GM12864 (cell line): ENCODE data around the gene WDR90.

Experiments
- DNase-seq: peaks from one replicate; pipeline ENCODE4 v3.0.0-alpha.2; 2011; ENCODE audit warnings: low read depth
- H3K4me3 ChIP-seq: 2 replicates; pipeline ENCODE4 v1.5.1; 2011; ENCODE audit warnings: mild to moderate bottlenecking, low read depth, low read length, control low read depth
- TF ChIP-seq, protein P1 (sequence below): IDR thresholded peaks from 2 replicates; pipeline ENCODE4 v1.5.1; 2011; ENCODE audit warnings: low read depth, mild to moderate bottlenecking, moderate library complexity, low read length, control low read depth, inconsistent platforms; ENCODE audit errors: missing control alignments

Gene WDR90

DNA sequence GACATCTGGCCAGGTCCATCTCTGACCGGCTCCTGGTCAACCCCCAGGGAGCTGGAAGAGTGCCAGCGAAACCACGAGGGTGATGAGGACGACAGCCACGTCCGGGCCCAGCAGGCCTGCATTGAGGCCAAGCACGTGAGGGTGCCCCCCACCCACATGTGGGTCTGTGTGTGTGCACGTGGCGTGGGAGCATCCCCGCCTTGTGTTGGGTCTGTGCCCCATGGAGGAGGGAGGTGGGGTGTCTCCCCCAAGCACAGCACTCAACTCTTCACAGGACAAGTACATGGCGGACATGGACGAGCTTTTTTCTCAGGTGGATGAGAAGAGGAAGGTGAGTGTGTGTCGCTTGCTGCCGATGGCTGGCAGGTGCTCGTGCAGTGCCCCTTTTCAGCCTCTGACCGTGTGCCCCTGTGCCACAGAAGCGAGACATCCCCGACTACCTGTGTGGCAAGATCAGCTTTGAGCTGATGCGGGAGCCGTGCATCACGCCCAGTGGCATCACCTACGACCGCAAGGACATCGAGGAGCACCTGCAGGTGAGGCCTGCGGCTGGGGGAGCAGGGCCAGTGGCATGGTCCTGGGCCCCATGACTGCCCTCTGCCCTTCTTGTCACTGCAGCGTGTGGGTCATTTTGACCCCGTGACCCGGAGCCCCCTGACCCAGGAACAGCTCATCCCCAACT, 32.7 kb downstream of the WDR90 start:
- TF ChIP-seq, protein P1, sequence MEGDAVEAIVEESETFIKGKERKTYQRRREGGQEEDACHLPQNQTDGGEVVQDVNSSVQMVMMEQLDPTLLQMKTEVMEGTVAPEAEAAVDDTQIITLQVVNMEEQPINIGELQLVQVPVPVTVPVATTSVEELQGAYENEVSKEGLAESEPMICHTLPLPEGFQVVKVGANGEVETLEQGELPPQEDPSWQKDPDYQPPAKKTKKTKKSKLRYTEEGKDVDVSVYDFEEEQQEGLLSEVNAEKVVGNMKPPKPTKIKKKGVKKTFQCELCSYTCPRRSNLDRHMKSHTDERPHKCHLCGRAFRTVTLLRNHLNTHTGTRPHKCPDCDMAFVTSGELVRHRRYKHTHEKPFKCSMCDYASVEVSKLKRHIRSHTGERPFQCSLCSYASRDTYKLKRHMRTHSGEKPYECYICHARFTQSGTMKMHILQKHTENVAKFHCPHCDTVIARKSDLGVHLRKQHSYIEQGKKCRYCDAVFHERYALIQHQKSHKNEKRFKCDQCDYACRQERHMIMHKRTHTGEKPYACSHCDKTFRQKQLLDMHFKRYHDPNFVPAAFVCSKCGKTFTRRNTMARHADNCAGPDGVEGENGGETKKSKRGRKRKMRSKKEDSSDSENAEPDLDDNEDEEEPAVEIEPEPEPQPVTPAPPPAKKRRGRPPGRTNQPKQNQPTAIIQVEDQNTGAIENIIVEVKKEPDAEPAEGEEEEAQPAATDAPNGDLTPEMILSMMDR: no peak
- peak overlapping the region; percentile 73; the same call in 1 of the 2 replicates for H3K4me3 ChIP-seq
- no peak for DNase-seq

DNA sequence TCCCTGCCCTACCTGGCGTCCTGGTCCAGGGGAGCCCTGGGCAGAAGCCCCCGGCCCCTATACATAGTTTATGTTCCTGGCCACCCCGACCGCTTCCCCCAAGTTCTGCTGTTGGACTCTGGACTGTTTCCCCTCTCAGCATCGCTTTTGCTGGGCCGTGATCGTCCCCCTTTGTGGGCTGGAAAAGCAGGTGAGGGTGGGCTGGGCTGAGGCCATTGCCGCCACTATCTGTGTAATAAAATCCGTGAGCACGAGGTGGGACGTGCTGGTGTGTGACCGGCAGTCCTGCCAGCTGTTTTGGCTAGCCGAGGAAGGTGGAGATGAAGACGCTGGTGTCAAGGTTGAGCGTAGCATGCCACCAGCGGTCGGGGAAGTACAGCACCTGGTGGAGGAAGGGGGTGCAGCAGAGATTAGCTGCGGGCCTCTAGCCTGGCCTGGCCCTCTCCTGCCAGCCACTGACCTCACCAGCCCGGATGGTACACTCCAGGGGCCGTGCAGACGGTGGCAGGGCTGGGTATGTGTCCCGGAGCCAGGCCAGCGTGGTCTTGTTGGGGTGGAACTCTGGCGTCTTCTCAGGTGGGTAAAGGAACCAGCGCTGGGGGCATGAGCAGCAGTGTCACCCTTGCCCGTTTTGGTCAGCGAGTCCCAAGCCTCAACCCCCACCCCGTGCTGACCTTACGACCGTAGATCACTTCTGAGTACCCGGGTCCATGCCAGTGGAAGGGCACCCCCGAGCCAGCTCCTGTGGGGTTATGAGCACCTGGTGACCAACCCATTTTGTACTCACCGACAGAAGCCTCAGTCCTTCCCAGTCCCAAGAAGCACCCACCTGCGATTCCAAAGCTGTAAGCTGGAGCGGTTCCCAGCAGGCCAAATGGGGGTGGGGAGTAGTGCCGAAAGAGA, 33.6 kb downstream of the WDR90 start:
- peak overlapping the region; percentile 90 for H3K4me3 ChIP-seq
- DNase-seq: no peak
- TF ChIP-seq, protein P1: no peak

GRCh38 chr16:683396-684070, 34.4 kb downstream of the WDR90 start:
- H3K4me3 ChIP-seq: peak overlapping the region; percentile 90
- TF ChIP-seq, protein P1: no peak
- no peak for DNase-seq

- peak within 1 kb of the TSS; percentile 90 for H3K4me3 ChIP-seq
- DNase-seq: peak; percentile 86
These were observed 35.1 kb downstream of the WDR90 start, which contains the start of gene JMJD8 for GRCh38 chr16:684071-684794. JMJD8 (minus strand) TSS chr16:684334; CDS start chr16:684319, 15 bp downstream.

GRCh38 chr16:684961-685696, 36.0 kb downstream of the WDR90 start:
- TF ChIP-seq, protein P1: no peak
- no peak overlapping the region for H3K4me3 ChIP-seq
- DNase-seq: no peak

More at GRCh38 chr16:684071-684794, 35.1 kb downstream of the WDR90 start, which contains the start of gene JMJD8:
- TF ChIP-seq, protein P1: no peak

DNA sequence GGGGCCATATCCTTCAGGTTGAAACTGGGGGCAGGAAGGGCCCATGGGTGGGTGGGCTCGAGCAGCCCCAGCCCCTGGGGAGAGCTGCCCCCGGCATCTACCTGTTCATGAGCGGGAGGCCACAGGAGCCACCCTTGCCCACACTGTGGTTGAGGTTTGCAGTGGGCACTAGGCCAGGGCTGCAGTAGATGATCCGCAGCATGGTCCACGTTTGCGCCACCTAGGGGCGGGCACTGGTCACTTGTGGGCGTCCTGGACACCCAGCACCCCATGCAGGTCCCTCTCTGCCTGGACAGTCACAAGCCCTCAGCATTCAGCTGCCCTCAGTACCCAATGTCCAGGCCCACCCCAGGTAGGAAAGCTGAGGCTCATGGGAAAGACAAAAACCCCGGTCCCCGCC, 36.8 kb downstream of the WDR90 start:
- no peak overlapping the region for H3K4me3 ChIP-seq

More for the DNA sequence above, 36.8 kb downstream of the WDR90 start:
- no peak for DNase-seq
- TF ChIP-seq, protein P1: peak; percentile 20
